Measurements from ENCODE around the gene RETREG1.

Gene RETREG1

GRCh38 chr5:16600397-16600796 is 16.4 kb downstream of the RETREG1 start:
- TF ChIP-seq EZH2 (IDR thresholded peaks at IDR 0.05; ENCODE audit: borderline replicate concordance, low read length) (no peak), CTCF (IDR thresholded peaks at IDR 0.05; ENCODE audit: low read length) (no peak)
- no peaks in the 10 kb centered on the region for H3K27me3 ChIP-seq (ENCODE audit: insufficient read depth, low read length)
- no peaks in the 10 kb centered on the region for H4K20me1 ChIP-seq (ENCODE audit: insufficient read depth, low read length)
- H3K79me2 ChIP-seq (ENCODE audit: insufficient read depth, low read length): no peaks in the 10 kb centered on the region
- H2AFZ ChIP-seq (ENCODE audit: low read length): no peak overlapping the region
- H3F3A ChIP-seq (ENCODE audit: insufficient read depth, low read length): no peaks in the 10 kb centered on the region
- H3K4me1 ChIP-seq (ENCODE audit: insufficient read depth, low read length, severe bottlenecking): no peaks in the 10 kb centered on the region
- H3K9me2 ChIP-seq (ENCODE audit: low read depth, low read length): no peaks in the 10 kb centered on the region
- no peaks in the 10 kb centered on the region for H3K36me3 ChIP-seq (ENCODE audit: insufficient read depth, low read length)
- no peak overlapping the region for H3K27ac ChIP-seq (ENCODE audit: low read depth, low read length, poor library complexity, severe bottlenecking)
- H3K9me3 ChIP-seq (ENCODE audit: low read length): no peaks in the 10 kb centered on the region
- no peak overlapping the region for H3K4me3 ChIP-seq (ENCODE audit: low read depth, low read length, poor library complexity, severe bottlenecking)
- H3K9ac ChIP-seq (ENCODE audit: low read length): no peak overlapping the region
- H3K4me2 ChIP-seq (ENCODE audit: low read length): no peak overlapping the region

GRCh38 chr5:16597946-16598694 is 18.7 kb downstream of the RETREG1 start:
- Histone ChIP-seq H3K9ac (ENCODE audit: low read length) (no peak overlapping the region), H4K20me1 (ENCODE audit: insufficient read depth, low read length) (no peaks in the 10 kb centered on the region), H3K4me1 (ENCODE audit: insufficient read depth, low read length, severe bottlenecking) (no peaks in the 10 kb centered on the region), H3K79me2 (ENCODE audit: insufficient read depth, low read length) (no peaks in the 10 kb centered on the region), H3K4me2 (ENCODE audit: low read length) (no peak overlapping the region), H3K27me3 (ENCODE audit: insufficient read depth, low read length) (no peaks in the 10 kb centered on the region), H2AFZ (ENCODE audit: low read length) (no peak overlapping the region), H3F3A (ENCODE audit: insufficient read depth, low read length) (no peaks in the 10 kb centered on the region), H3K36me3 (ENCODE audit: insufficient read depth, low read length) (no peaks in the 10 kb centered on the region), H3K9me3 (ENCODE audit: low read length) (no peaks in the 10 kb centered on the region), H3K4me3 (ENCODE audit: low read depth, low read length, poor library complexity, severe bottlenecking) (no peak overlapping the region), H3K9me2 (ENCODE audit: low read depth, low read length) (no peaks in the 10 kb centered on the region), H3K27ac (ENCODE audit: low read depth, low read length, poor library complexity, severe bottlenecking) (no peak overlapping the region)
- TF ChIP-seq CTCF (IDR thresholded peaks at IDR 0.05; ENCODE audit: low read length): no peak
- TF ChIP-seq EZH2 (IDR thresholded peaks at IDR 0.05; ENCODE audit: borderline replicate concordance, low read length): no peak

- H3K79me2 ChIP-seq (ENCODE audit: insufficient read depth, low read length): no peaks in the 10 kb centered on the region
- H3K9ac ChIP-seq (ENCODE audit: low read length): no peak overlapping the region
- no peaks in the 10 kb centered on the region for H3K9me2 ChIP-seq (ENCODE audit: low read depth, low read length)
- no peaks in the 10 kb centered on the region for H3K36me3 ChIP-seq (ENCODE audit: insufficient read depth, low read length)
- no peaks in the 10 kb centered on the region for H4K20me1 ChIP-seq (ENCODE audit: insufficient read depth, low read length)
- H3K4me3 ChIP-seq (ENCODE audit: low read depth, low read length, poor library complexity, severe bottlenecking): no peak overlapping the region
- no peak overlapping the region for H2AFZ ChIP-seq (ENCODE audit: low read length)
- no peaks in the 10 kb centered on the region for H3K9me3 ChIP-seq (ENCODE audit: low read length)
- no peak overlapping the region for H3K4me2 ChIP-seq (ENCODE audit: low read length)
- no peaks in the 10 kb centered on the region for H3K4me1 ChIP-seq (ENCODE audit: insufficient read depth, low read length, severe bottlenecking)
- no peaks in the 10 kb centered on the region for H3K27me3 ChIP-seq (ENCODE audit: insufficient read depth, low read length)
- H3K27ac ChIP-seq (ENCODE audit: low read depth, low read length, poor library complexity, severe bottlenecking): no peak overlapping the region
- H3F3A ChIP-seq (ENCODE audit: insufficient read depth, low read length): no peaks in the 10 kb centered on the region
- TF ChIP-seq EZH2 (IDR thresholded peaks at IDR 0.05; ENCODE audit: borderline replicate concordance, low read length): no peak
- no peak for TF ChIP-seq CTCF (IDR thresholded peaks at IDR 0.05; ENCODE audit: low read length)
Measured at GRCh38 chr5:16596581-16596940, 20.2 kb downstream of the RETREG1 start.
